HG03439 (cell line): ENCODE results near the gene PHACTR3.

Source experiments
- ATAC-seq: cut with Tn5 transposase; IDR thresholded peaks from one replicate; pipeline ENCODE4 v1.9.1; 2021; ENCODE audit warnings: mild to moderate bottlenecking, moderate library complexity; ENCODE audit not compliant: unreplicated experiment

PHACTR3 gene

DNA sequence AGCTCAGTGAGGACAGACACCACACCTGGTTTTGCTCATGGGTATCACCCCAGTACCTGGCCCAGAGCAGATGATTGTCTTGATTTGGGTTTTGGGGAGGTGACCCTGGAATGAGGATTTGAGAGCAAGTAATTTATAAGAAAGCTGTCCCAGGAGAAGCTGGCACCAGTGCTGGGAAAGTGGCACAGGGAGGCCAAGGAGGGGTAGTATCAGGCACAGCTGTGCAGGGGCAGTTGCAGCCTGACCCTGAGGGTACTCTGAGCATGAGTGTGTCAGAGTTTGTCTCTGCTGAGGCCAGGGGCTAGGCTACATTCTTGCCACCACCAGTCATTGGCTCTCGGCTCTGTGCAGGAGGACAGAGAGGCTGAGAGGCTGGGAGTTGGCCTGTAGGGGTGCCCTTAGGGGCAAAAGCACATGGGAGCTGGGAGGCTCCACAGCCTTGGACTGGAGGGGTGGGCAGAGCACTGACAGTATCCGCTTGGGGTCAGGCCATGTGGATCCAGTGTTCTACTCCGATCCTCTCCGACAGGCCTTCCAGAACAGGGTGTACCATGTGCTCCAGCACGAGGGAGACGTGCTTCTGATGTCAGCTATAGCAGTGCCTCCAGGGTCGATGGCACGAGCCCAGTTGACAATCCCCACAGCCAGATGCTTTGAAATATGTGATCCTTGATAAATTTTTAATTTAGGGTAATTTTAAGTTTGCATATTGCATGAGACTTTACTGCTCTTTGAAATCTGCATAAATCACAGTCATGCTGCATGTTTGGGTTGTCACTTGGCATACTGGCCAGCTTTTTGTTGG lies 121.3 kb downstream of the PHACTR3 start:
- ATAC-seq = no peak

DNA sequence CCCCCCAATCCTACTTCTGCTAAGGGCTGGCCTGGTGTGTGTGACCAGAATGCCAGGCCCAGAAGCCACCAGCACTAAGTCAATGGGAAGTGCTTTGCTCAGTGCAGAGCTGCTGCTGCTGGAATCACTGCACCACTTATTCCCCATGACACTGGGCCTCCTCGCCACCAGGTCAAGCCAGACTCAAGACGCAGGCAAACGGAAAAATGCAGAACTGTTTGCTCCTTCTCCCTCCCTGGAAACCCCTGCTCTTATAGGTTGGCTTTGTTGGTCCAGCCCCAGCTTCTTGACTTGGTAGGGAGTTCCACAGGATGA lies 121.9 kb downstream of the PHACTR3 start:
- ATAC-seq = no peak

DNA sequence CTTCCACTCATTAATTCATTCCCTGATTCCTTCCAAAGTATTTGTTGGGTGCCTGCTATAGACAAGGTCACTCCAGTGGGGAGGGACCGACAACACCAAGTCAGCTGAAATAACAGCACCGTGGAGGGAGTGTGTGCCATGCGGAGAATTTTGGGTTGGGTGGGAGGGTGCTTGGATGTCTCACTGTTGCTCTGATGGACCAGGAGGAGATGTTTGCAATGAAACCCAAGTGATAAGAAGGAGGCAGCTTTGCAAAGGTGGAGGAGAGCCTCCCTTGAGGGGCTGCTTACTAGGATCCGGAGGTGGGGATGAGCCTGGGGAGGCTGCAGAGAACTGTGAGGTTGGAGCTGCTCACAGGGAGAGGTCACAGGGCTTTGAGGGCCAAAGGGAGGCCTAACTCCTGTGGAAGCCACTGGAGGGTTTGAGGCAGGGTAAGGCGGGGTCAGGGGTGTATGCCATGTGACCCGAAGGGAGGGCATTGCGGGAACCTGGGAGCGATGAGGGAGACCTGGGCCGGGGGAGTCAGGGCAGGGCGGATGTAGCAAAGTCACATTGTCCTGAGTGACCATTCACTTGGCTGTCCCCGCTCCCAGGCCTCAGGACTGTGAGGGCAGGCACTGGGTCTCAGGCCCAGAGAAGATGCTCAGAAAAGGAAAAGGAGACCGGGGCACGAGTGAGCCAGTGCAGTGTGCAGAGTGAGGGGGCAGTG lies 124.5 kb downstream of the PHACTR3 start:
- no peak for ATAC-seq

DNA sequence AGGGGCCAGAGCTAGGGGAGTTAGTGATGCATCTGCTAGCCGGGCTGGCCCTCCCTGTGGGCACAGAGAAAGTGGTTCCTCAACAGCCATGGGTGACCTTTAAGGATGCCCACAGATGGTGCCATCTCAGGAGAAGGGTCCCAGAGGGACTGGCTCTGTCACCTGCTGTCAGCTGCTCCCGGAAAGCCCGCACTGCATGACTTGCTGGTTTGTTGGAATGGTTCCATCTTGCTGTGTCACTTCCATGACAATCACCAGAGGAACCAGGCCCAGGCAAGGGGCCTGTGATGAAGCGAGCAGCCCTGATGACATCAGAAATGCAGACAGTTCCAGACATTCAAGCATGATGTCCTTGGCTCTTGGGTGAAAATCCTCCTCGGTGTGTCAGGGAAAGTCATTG lies 125.2 kb downstream of the PHACTR3 start:
- ATAC-seq = no peak

DNA sequence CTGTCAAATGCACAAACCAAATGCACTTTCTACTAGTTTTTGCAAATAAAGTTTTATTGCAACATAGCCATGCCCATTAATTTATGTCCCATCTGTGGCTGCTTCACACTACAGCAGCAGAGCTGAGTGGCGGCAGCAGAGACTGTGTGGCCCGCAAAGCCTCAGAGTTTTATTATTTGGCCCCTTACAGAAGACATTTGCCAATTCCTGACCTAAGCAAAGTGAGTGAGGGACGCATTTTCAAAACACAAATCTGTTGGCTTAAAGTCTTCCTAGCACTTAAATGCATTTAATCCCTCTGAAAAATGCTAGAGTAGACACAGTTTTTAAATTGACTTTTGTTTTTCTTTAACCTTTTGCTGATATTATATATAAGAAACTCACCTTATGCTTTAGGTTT lies 126.4 kb downstream of the PHACTR3 start:
- ATAC-seq = no peak

DNA sequence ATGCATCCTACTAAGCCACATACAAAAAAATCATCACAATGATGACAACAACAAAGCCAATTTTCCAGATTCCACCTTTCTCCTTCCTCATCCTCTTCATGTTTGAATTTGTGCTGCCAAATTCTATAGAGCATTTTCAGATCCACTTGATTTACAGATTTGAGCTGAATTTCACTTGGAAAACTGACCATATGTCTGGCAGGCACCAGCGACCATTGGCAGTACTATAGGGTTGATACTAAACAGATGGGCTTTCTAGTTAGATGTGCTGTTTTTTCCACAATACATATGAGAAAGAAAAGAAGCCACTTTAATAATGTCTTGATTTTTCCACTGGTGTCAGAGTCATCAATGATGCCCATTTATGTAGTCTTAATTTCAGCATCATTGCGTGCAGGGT lies 127.0 kb downstream of the PHACTR3 start:
- ATAC-seq = no peak

DNA sequence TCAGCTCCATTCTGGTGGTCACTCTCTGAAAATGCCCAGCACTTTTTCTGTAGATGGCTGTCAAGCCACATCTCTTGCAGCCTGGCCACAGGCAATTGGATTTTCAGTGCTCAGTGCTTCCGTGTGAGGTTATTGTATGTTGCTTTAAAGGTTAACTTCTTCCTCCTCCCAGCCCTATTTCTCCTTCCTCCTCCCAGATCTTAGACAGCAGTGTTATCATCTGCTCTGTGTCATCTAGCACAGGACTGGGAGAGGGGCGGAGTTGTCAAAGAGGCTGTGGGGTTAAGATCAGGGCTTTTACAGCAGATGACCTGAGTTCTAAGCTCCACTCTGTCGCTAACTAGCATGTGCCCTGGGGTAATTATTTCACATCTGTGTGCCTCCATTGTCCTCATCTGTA lies 129.0 kb downstream of the PHACTR3 start:
- ATAC-seq = no peak

DNA sequence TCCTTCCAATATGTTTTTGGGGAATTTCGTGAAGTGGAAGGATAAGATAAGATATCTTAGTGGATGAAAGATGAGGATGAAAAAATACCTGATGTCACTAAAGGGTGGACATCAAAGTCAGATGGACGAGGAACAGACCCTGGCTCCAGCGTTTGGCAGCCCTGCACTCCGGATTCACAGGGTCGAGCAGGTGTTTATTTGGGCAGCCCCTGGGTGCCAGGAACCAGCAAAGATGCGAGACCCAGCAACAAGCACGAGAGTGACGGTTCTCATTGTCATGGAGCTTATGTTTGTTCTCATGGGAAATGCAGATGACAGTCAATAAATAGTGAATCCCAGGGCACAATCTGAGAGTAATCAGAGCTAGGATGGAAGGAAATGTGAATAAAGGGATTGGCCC lies 131.1 kb downstream of the PHACTR3 start:
- ATAC-seq = no peak

DNA sequence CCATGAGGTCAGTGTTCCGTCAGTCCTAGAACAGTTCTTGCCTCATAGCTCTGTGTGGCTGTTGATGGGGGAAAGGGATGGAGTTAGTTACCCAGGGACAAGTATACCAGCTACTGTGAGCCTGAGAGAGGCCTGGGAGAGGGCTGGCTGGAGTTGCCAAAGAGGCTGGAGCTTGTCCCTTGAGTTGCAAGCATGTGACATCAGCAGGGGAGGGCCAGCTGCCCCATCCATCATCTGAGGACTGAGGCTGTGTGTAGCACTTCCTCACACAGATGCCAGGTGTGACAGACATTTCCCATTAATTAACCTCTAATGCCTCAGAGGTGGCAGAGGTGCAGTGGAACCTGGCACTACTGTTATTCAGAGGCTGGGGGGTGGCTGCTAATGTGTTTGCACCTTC lies 131.6 kb downstream of the PHACTR3 start:
- no peak for ATAC-seq

DNA sequence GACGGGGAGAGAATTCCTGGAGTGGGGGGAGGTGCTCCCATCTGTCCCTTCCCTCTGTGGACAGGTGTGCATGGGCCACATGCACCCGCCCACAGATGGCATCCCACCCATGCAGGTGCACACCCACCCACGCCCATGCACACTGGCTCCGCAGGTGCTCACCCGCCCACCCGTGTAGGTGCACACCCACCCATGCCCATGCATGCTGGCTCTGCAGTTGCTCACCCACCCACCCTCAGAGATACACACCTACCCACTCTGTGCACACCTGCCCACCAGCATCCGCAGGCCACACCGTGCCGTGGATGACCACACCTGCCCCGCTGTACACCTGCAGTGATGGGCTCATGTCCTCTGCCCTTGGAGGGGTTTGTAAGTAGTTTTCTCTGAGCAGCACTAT lies 132.0 kb downstream of the PHACTR3 start:
- no peak for ATAC-seq

DNA sequence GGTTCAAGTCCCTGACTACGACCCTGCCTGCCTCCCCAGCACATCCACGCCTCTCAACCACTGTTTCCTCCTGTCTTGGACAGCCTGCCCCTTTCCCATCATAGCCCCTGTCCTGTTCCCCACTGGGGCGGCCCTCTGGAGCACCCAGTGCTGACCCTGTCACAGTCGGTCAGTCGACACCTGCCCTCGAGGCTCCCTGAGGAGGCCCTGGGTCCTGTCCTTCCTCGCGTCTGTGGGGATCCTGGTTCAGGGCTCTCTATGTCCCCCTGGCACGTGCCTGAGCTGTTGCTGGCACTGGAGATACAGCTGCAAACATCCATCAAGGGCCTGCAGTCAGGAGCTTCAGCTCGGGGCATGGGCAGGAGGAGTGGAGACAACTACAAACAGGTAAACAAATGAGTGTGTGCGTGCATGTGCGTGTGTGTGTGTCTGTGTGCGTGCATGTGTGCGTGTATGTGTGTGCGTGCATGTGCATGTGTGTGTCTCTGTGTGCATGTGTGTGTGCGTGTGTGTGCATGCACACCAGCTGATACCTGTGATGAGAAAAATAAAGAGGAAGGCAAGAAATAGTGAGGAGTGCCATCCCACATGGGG lies 132.8 kb downstream of the PHACTR3 start:
- no peak for ATAC-seq

DNA sequence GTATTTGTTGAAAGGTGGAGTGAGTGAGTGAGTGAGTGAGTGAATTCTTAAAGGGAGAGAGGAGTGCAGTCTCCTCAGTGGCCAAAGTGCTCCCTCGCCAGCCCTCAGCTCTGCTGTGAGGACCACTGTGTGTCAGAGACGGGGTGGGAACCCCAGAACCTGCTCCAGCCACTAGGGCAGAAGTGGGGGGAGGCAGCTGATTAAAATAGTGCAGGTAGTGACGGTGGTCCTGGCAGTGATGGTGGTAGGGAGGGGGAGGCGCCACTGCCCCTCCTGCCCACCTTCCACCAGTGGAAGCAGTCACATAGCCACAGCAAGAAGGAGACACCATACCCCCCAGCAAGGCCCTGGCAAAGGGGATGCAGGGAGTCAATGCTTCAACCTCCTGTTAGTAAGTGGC lies 133.5 kb downstream of the PHACTR3 start:
- ATAC-seq = no peak

DNA sequence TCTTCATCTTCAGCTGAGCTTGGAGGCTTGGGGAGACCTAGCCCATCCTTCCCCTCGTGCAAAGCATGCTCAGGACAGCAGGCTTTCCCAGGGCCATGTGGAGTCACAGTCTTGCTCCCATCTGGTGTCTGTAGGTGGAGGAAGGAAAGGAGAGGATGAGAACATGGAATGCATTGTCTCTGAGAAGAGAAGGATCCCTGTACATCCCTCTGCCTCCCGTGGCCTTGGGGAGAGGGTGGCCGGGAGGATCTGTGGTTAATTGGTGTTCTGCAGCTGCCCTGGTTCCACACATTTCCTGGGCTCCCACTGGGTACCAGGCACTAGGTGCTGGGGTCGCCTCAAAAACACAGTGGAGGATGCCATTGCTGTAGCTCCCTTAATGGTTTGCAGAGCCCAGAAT lies 134.5 kb downstream of the PHACTR3 start:
- no peak for ATAC-seq

DNA sequence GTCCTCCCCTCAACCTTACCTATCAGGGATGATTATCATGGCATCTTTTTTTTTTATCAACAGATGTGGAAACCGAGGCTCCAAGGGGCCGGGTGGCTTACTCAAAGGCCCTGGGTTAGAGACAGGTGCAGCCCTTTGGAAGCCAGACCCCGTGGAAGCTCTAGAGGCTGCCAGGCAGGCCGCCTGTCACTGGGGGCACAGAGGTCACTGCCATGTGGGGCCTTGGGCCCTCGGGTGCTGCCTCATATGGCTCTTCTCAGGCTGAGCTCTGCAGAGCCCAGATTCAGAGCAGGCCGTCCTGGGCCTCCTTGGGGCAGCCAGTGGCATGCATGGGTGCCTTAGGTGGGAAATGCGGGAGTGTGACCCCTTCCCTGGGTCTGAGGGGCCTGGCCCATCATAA lies 136.3 kb downstream of the PHACTR3 start:
- ATAC-seq = no peak

DNA sequence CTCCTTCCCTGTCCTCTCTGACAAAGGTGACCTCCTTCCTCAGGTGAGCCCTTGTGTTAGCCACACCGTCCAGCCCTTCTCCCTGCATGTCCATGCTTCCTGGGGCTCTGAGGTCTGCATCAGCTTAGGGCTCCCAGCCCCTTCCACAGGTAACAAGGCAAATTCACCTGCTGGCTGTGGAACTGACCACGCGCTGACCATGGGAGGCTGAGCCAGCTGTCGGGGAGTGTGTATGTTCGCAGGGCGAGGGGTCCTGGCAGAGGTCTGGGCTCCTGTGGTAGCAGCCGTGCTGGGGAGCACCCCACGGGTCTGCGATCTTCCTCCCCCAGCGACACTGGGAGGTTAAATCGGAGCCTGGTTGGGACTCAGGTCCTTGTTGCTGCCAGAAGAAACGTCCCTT lies 136.7 kb downstream of the PHACTR3 start:
- no peak for ATAC-seq

DNA sequence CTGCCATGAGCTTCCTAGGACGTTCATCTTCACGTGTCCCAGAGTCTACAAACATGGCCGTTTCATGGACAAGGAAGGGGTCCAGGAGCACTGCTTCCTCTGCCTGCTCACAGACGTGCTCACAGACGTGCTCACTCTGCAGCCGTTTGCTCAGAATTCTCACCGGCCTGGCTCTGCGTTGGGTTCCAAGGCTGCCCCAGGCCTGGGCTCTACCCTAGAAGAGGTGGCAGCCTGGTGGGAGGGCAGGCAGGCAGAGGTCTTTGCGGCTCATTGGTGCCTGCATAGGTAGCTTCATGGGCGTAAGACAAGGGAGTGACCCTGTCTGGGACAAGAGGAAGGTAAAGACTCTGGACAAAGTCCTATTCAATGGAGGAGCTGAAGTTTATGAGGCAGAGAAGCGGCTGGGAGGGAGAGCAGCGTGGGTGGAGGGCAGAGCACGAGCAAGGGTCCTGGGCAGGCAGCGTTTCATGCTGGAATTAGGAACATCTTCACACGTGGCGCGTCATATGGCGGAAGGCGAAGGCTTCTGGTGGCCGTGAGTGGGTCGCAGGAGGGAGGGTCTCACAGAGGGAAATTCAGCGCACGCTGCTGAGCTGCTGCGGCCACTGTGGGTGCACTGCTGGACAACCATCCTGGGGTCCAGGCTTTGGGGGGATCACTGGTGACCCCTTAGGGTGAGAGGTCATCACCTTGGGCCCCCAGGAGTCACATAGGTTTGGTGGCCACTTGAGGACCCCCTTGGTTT lies 138.2 kb downstream of the PHACTR3 start:
- ATAC-seq = no peak

DNA sequence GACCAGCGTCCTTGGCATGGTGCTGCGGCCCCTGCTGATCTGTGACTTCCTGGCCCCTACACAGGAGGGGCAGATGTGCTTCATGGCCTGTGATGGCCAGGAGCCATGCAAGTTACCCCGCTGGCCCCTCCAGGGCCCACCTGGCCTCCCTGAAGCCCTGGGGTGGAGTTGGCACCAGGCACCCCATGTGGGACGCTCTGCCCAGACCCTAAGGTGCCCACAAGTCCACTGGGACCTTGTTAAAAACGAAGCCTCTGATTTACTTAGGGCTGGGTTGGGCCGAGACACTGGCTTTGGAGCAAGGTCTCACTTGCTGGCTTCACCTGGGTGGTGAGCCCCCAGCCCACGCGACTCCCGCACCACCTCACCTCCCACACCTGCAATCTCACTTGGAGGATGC lies 139.0 kb downstream of the PHACTR3 start:
- no peak for ATAC-seq

DNA sequence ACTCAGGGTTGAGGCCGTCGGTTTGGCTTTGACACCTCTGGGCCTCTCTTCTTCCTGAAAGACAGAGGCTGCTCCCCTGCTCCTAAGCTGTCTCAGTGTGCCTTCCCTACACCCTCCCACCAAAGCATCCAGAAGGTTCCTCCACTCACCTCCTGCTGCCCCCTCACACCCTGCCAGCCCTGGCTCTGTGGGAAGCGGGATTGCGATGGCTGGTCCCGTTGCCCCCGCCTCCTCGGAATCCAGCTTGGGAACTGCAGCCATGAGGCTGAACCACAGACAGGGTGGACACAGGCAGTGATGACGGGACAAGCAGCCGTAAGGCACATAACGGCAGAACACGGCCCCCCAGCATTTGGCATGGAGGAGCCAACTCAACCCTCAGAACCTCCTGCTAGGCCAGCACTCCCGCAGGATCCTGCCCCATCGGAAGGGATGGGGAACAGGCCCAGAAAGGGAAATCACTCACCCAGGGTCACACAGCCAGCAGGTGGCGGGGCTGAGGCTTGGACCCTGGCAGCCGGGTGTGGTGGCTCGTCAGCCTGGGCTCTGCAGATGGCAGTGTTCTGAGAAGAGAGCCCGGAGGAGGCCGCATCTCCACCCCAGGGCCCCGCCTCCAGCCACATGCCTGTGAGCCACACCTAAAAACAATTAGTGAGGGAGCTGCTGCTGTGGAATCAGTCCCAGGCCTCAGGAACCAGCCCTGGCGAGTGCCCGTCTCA lies 139.6 kb downstream of the PHACTR3 start:
- no peak for ATAC-seq

DNA sequence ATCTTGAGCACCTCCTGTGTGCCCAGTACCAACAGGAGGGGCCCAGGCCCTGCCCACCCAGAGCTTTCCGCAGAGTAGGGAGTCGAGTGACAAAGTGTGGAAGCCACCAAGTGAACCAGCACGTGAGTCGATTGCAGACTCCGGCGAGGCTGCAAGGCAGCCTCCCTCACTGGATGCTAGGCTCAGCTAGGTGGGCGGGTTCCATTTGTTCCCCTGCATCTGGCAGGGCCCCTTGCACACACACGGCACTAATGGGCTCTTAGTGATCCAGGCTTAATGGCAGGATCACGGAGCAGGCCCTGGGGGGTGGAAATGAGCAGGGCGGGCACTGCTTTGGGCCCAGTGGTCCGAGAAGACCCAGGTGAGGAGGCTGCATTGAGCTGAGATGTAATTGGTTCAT lies 140.4 kb downstream of the PHACTR3 start:
- ATAC-seq = no peak

DNA sequence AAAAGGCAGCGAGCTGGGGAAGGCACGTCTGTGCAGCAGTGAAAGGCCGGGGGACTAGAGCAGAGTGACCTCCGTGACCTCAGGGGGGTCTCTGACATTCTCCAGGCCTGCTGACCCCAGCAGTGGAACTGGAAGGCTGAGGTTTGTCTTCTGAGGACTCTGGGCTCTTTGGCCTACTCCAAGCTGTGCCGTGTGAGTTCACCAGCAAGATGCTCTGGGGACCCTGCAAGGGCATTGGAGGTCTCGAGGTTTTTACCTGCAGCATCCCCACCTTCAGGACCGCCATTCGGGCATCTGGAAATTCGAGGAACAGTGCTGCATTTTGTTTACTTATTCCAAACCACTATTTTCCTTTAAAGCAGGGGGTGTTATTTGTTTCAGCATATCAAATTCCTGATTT lies 140.9 kb downstream of the PHACTR3 start:
- ATAC-seq = no peak

DNA sequence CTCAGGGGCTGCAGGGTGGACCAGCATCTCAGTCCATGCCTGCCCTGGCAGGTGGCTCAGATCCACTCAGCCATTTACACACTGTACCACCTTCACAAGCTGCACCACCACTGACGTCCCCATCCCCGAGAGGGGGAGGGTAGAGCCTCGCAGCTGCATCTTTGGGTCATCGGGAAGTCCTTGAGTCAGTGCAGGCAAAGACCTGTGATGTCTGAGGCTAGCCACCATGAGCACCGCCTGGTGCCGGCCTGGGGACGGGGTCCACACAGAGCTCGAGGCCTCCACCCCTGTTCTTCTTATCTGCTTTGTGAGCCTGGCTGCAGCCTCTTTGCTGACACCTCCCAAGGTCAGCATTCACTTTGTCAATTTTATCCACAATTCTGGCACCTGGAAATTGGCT lies 141.4 kb downstream of the PHACTR3 start:
- ATAC-seq = no peak
